HL-60 (cell line): Measurements from ENCODE around the gene NFIX.

ENCODE experiments used
- GABPA ChIP-seq: IDR thresholded peaks from 2 replicates; pipeline ENCODE4 v1.6.1; 2012; ENCODE audit warnings: low read depth
- POLR2AphosphoS5 ChIP-seq: IDR thresholded peaks from 2 replicates; pipeline ENCODE4 v1.6.1; 2012; ENCODE audit warnings: low read depth
- TF ChIP-seq, protein P1 (sequence below): IDR thresholded peaks from one replicate; pipeline ENCODE4 v1.5.1; 2011; ENCODE audit warnings: low read length, control low read depth, inconsistent platforms; ENCODE audit not compliant: insufficient read depth
- TF ChIP-seq, protein P2 (sequence below): IDR thresholded peaks from 2 replicates; pipeline ENCODE4 v1.6.1; 2012; ENCODE audit warnings: low read depth; ENCODE audit not compliant: insufficient replicate concordance

DNA sequence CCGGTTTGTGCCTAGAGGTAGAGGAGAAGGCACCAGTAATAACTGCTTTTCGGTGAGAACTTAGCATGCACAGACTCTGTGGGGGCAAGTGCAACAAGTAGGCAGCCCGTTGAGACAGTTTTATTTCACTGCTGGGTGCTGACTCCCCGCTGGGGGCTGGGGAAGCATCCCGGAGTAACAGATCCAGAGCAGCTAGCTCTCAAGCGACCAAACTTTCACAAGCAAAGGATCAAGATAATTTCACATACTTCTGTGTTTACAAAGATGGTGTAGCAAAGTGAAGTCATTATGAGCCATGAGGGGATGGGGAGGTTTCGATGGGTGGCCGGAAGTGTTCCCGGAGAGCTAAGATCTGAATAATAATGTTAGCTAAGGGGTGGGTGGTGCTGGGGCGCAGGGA lies 125.5 kb downstream of the NFIX start:
- TF ChIP-seq, protein P1, sequence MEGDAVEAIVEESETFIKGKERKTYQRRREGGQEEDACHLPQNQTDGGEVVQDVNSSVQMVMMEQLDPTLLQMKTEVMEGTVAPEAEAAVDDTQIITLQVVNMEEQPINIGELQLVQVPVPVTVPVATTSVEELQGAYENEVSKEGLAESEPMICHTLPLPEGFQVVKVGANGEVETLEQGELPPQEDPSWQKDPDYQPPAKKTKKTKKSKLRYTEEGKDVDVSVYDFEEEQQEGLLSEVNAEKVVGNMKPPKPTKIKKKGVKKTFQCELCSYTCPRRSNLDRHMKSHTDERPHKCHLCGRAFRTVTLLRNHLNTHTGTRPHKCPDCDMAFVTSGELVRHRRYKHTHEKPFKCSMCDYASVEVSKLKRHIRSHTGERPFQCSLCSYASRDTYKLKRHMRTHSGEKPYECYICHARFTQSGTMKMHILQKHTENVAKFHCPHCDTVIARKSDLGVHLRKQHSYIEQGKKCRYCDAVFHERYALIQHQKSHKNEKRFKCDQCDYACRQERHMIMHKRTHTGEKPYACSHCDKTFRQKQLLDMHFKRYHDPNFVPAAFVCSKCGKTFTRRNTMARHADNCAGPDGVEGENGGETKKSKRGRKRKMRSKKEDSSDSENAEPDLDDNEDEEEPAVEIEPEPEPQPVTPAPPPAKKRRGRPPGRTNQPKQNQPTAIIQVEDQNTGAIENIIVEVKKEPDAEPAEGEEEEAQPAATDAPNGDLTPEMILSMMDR: no peak
- TF ChIP-seq POLR2AphosphoS5 (no peak), GABPA (no peak)
- TF ChIP-seq, protein P2, sequence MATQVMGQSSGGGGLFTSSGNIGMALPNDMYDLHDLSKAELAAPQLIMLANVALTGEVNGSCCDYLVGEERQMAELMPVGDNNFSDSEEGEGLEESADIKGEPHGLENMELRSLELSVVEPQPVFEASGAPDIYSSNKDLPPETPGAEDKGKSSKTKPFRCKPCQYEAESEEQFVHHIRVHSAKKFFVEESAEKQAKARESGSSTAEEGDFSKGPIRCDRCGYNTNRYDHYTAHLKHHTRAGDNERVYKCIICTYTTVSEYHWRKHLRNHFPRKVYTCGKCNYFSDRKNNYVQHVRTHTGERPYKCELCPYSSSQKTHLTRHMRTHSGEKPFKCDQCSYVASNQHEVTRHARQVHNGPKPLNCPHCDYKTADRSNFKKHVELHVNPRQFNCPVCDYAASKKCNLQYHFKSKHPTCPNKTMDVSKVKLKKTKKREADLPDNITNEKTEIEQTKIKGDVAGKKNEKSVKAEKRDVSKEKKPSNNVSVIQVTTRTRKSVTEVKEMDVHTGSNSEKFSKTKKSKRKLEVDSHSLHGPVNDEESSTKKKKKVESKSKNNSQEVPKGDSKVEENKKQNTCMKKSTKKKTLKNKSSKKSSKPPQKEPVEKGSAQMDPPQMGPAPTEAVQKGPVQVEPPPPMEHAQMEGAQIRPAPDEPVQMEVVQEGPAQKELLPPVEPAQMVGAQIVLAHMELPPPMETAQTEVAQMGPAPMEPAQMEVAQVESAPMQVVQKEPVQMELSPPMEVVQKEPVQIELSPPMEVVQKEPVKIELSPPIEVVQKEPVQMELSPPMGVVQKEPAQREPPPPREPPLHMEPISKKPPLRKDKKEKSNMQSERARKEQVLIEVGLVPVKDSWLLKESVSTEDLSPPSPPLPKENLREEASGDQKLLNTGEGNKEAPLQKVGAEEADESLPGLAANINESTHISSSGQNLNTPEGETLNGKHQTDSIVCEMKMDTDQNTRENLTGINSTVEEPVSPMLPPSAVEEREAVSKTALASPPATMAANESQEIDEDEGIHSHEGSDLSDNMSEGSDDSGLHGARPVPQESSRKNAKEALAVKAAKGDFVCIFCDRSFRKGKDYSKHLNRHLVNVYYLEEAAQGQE: no peak
